HEK293 (cell line): ENCODE measurements around the gene NEAT1.
A peak's percentile ranks its signal among the peaks of the same experiment; 100 is the strongest.

Experiments used
- CTCF ChIA-PET: fragments of 350-600 bp; formaldehyde crosslinking; extraction: SDS; loops from one replicate; lab custom pipeline; 2021; ENCODE audit warnings: antibody characterized with exemption; lab: Yijun Ruan, JAX
- POLR2A ChIA-PET: fragments of 300-600 bp; formaldehyde crosslinking; extraction: SDS; loops from one replicate; lab custom pipeline; 2020; ENCODE audit warnings: antibody characterized with exemption, inconsistent platforms; lab: Yijun Ruan, JAX
- H3K27ac ChIP-seq: fragments of 200-500 bp; sonication (Bioruptor generic); 2 replicates; pipeline ENCODE4 v1.5.1; 2014; ENCODE audit warnings: low read depth, low read length, control low read depth, inconsistent platforms; ENCODE audit errors: extremely low read depth
- H3K36me3 ChIP-seq, 2 experiments: fragments of 200-500 bp in 1 of 2; sonication (Bioruptor generic) in 1 of 2; 1 replicate in 1 of 2; 2 replicates in 1 of 2; pipeline ENCODE4 v1.5.1; 2014 to 2017; ENCODE audit warnings: inconsistent platforms in 2 of 2, low read length in 2 of 2; ENCODE audit not compliant: control insufficient read depth in 2 of 2, insufficient read depth in 1 of 2
- H3K4me1 ChIP-seq: fragments of 200-500 bp; sonication (Bioruptor generic); 2 replicates; pipeline ENCODE4 v1.5.1; 2014; ENCODE audit warnings: mild to moderate bottlenecking, low read length, inconsistent platforms; ENCODE audit not compliant: control insufficient read depth, insufficient read depth
- H3K4me3 ChIP-seq: 2 replicates; pipeline ENCODE4 v1.5.1; 2011; ENCODE audit warnings: low read depth, mild to moderate bottlenecking, control low read depth, low read length, moderate library complexity
- H3K9me3 ChIP-seq: fragments of 200-500 bp; sonication (Bioruptor generic); 2 replicates; pipeline ENCODE4 v1.5.1; 2014; ENCODE audit warnings: low read depth, low read length, inconsistent platforms; ENCODE audit not compliant: control insufficient read depth, insufficient read depth
- BCL11A ChIP-seq: fragments of 450-650 bp; formaldehyde crosslinking; IDR thresholded peaks from 2 replicates; pipeline ENCODE4 v1.5.1; 2016; ENCODE audit warnings: low read depth, missing biosample characterization, missing genetic modification characterization
- BCL6B ChIP-seq: fragments of 450-650 bp; formaldehyde crosslinking; IDR thresholded peaks from 2 replicates; pipeline ENCODE4 v1.5.1; 2017; ENCODE audit warnings: missing biosample characterization, missing genetic modification characterization
- GLI2 ChIP-seq: fragments of 450-650 bp; formaldehyde crosslinking; IDR thresholded peaks from 2 replicates; pipeline ENCODE4; 2017; ENCODE audit warnings: missing biosample characterization, missing genetic modification characterization, low read depth, borderline replicate concordance
- KLF16 ChIP-seq: fragments of 450-650 bp; formaldehyde crosslinking; IDR thresholded peaks from 2 replicates; pipeline ENCODE4 v1.5.1; 2017; ENCODE audit warnings: missing biosample characterization, missing genetic modification characterization
- MYNN ChIP-seq: fragments of 450-650 bp; formaldehyde crosslinking; IDR thresholded peaks from 2 replicates; pipeline ENCODE4 v1.5.1; 2016; ENCODE audit warnings: missing biosample characterization, missing genetic modification characterization, borderline replicate concordance
- PRDM1 ChIP-seq: fragments of 450-650 bp; formaldehyde crosslinking; IDR thresholded peaks from 2 replicates; pipeline ENCODE4; 2016; ENCODE audit warnings: missing biosample characterization, missing genetic modification characterization
- PRDM2 ChIP-seq: fragments of 450-650 bp; formaldehyde crosslinking; IDR thresholded peaks from 2 replicates; pipeline ENCODE4 v1.5.1; 2016; ENCODE audit warnings: missing biosample characterization, missing genetic modification characterization, borderline replicate concordance
- SETDB1 ChIP-seq: IDR thresholded peaks from one replicate; pipeline ENCODE4 v1.6.1; 2017; ENCODE audit warnings: mild to moderate bottlenecking, low read length, moderate library complexity, mixed read lengths; ENCODE audit not compliant: insufficient read length
- ZBTB11 ChIP-seq: fragments of 450-650 bp; formaldehyde crosslinking; conservative IDR thresholded peaks from 2 replicates; pipeline ENCODE4 v1.5.1; 2016; ENCODE audit warnings: low read depth, missing biosample characterization, missing genetic modification characterization
- ZBTB7A ChIP-seq: fragments of 450-650 bp; formaldehyde crosslinking; IDR thresholded peaks from 2 replicates; pipeline ENCODE4 v1.5.1; 2016; ENCODE audit warnings: low read depth, missing biosample characterization, missing genetic modification characterization
- ZIC2 ChIP-seq: fragments of 450-650 bp; formaldehyde crosslinking; IDR thresholded peaks from 2 replicates; pipeline ENCODE4 v1.5.1; 2016; ENCODE audit warnings: missing biosample characterization, missing genetic modification characterization
- ZNF184 ChIP-seq: fragments of 450-650 bp; IDR thresholded peaks from 2 replicates; pipeline ENCODE4 v1.5.1; 2018; ENCODE audit warnings: missing biosample characterization, mild to moderate bottlenecking, missing genetic modification characterization
- ZNF223 ChIP-seq: fragments of 450-650 bp; formaldehyde crosslinking; IDR thresholded peaks from 2 replicates; pipeline ENCODE4 v1.5.1; 2016; ENCODE audit warnings: missing biosample characterization, missing genetic modification characterization
- ZNF239 ChIP-seq: fragments of 450-650 bp; formaldehyde crosslinking; IDR thresholded peaks from 2 replicates; pipeline ENCODE4 v1.5.1; 2016; ENCODE audit warnings: missing biosample characterization, missing genetic modification characterization
- ZNF292 ChIP-seq: fragments of 450-650 bp; formaldehyde crosslinking; IDR thresholded peaks from 2 replicates; pipeline ENCODE4 v1.5.1; 2016; ENCODE audit warnings: low read depth, missing biosample characterization, missing genetic modification characterization, borderline replicate concordance
- ZNF37A ChIP-seq: fragments of 450-650 bp; IDR thresholded peaks from 2 replicates; pipeline ENCODE4 v1.5.1; 2018; ENCODE audit warnings: missing biosample characterization, missing genetic modification characterization
- ZNF404 ChIP-seq: fragments of 450-650 bp; formaldehyde crosslinking; IDR thresholded peaks from 2 replicates; pipeline ENCODE4 v1.5.1; 2017; ENCODE audit warnings: missing biosample characterization, missing genetic modification characterization
- ZNF560 ChIP-seq: fragments of 450-650 bp; formaldehyde crosslinking; IDR thresholded peaks from 2 replicates; pipeline ENCODE4 v1.5.1; 2017; ENCODE audit warnings: missing biosample characterization, missing genetic modification characterization, borderline replicate concordance
- ZNF571 ChIP-seq: fragments of 450-650 bp; formaldehyde crosslinking; IDR thresholded peaks from 2 replicates; pipeline ENCODE4 v1.5.0; 2017; ENCODE audit warnings: missing biosample characterization, missing genetic modification characterization
- ZNF629 ChIP-seq: fragments of 450-650 bp; formaldehyde crosslinking; IDR thresholded peaks from 2 replicates; pipeline ENCODE4 v1.5.1; 2017; ENCODE audit warnings: missing biosample characterization, missing genetic modification characterization
- ZNF701 ChIP-seq: fragments of 450-650 bp; formaldehyde crosslinking; IDR thresholded peaks from 2 replicates; pipeline ENCODE4 v1.5.1; 2016; ENCODE audit warnings: missing biosample characterization, missing genetic modification characterization
- ZNF768 ChIP-seq: fragments of 450-650 bp; formaldehyde crosslinking; IDR thresholded peaks from 2 replicates; pipeline ENCODE4 v1.5.1; 2018; ENCODE audit warnings: missing biosample characterization, mild to moderate bottlenecking, missing genetic modification characterization

The NEAT1 gene

GRCh38 chr11:65415499-65416340 lies 6.9 kb upstream of the NEAT1 start:
- Histone ChIP-seq H3K36me3 (peaks cover 0 to 15% of the 10 kb centered on the region in 2 experiments; a peak in 1 of 3 replicates), H3K27ac (no peak overlapping the region), H3K9me3 (no peaks in the 10 kb centered on the region), H3K4me1 (peaks cover 6% of the 10 kb centered on the region), H3K4me3 (no peak overlapping the region)
- TF ChIP-seq ZIC2 (tag by site-specific recombination) (peak; percentile 29), ZNF404 (tag by site-specific recombination) (no peak), BCL11A (no peak), ZNF223 (tag by site-specific recombination) (peak; percentile 63; the same call in 1 of the 2 replicates), PRDM1 (tag by site-specific recombination) (no peak)
- POLR2A ChIA-PET: interaction anchor here (0.5 to 16.9 kb wide), 10 partner anchors 7 to 141 kb away, joined by 3 to 1129 read pairs (median 4); partner anchors contain the start of genes MALAT1 and NEAT1
- CTCF ChIA-PET: interaction anchor here (0.6 to 3.9 kb wide), 37 partner anchors 8 to 254 kb away, joined by 3 to 36 read pairs (median 5); partner anchors contain the start of genes FRMD8 and MALAT1

- Histone ChIP-seq H3K36me3 (peaks cover 0 to 9% of the 10 kb centered on the region in 2 experiments; a peak in 1 of 3 replicates), H3K27ac (no peak overlapping the region), H3K9me3 (no peaks in the 10 kb centered on the region), H3K4me1 (peaks cover 6% of the 10 kb centered on the region), H3K4me3 (no peak overlapping the region)
- POLR2A ChIA-PET: interaction anchor here (0.6 to 16.9 kb wide), 6 partner anchors 26 to 101 kb away, joined by 3 to 1129 read pairs (median 6); partner anchors contain the start of genes MALAT1 and SLC25A45
- CTCF ChIA-PET: interaction anchor here (0.5 to 3.9 kb wide), 45 partner anchors 8 to 255 kb away, joined by 3 to 36 read pairs (median 4); partner anchors contain the start of genes FAM89B, FRMD8 and MALAT1
- TF ChIP-seq MYNN (tag by site-specific recombination) (no peak), ZIC2 (tag by site-specific recombination) (peak; percentile 60; the same call in 1 of the 2 replicates), BCL6B (tag by site-specific recombination) (no peak), PRDM2 (tag by site-specific recombination) (no peak), ZNF701 (tag by site-specific recombination) (no peak), SETDB1 (no peak), ZNF184 (no peak), KLF16 (tag by site-specific recombination) (peak; percentile 70; the same call in 1 of the 2 replicates), ZNF37A (tag by site-specific recombination) (no peak), ZNF629 (0 out of 2 replicates have a peak, but pooled peaks have one; percentile 11), ZNF571 (tag by site-specific recombination) (no peak), ZNF239 (no peak), ZNF404 (tag by site-specific recombination) (no peak), ZBTB11 (tag by site-specific recombination) (no peak), GLI2 (tag by site-specific recombination) (no peak), ZNF768 (tag by site-specific recombination) (no peak), ZBTB7A (tag by site-specific recombination) (0 out of 2 replicates have a peak, but pooled peaks have one; percentile 25), ZNF292 (tag by site-specific recombination) (no peak), ZNF560 (tag by site-specific recombination) (no peak)
Observed at GRCh38 chr11:65416341-65416824, 6.2 kb upstream of the NEAT1 start.
